Suprapubic skin (tissue), 3 donors: ENCODE data around the gene NR2F1-AS1.

Experiments
- POLR2A ChIP-seq, 2 donors: fragments of 450-650 bp; IDR thresholded peaks; one replicate each; pipeline ENCODE4 v1.6.1; 2017; ENCODE audit warnings: antibody characterized with exemption in 2 of 2, mild to moderate bottlenecking in 2 of 2, moderate library complexity in 2 of 2
- TF ChIP-seq, protein P1 (sequence below), 2 donors: fragments of 200-600 bp in 1 of 2; fragments of 450-650 bp in 1 of 2; sonication (generic) in 1 of 2; IDR thresholded peaks; one replicate each; pipeline ENCODE4 v1.5.1; 2016 to 2019; ENCODE audit warnings: antibody characterized with exemption in 2 of 2, mild to moderate bottlenecking in 1 of 2, moderate library complexity in 1 of 2

DNA sequence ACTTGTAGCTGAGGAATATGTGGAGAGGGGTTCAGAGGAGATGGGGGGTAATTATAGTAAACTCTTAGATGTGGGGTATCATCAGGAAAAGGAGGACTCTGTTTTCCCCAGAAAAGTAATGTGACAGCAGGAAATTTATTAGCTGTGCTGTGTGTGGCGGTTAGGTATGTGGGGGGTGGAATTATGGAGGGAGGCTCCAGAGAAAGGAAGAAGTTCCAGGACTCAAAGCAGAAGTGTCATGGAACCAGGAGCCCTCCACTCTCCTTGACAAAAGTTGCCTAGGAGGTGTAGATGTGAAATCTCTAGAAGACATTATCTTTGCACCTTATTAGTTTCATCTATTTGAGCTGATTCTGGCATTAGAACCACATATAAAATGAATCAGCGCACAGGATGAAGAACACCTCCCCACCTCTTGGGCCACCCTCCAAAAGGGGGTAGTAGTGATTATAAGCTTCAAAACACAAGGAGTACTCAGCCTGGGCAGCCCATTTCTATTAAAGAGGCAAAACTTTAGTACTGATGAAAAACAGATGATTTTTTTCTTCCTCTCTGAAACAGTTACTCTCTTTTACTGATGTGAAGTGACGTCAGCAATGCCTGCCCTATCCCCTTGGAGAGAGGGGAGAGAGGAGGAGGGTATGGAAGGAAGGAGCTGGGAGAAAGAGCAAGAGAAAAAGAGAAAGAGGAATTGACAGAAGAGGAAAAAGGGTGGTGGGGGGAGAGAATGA, 20.2 kb upstream of the NR2F1-AS1 start:
- TF ChIP-seq, protein P1, sequence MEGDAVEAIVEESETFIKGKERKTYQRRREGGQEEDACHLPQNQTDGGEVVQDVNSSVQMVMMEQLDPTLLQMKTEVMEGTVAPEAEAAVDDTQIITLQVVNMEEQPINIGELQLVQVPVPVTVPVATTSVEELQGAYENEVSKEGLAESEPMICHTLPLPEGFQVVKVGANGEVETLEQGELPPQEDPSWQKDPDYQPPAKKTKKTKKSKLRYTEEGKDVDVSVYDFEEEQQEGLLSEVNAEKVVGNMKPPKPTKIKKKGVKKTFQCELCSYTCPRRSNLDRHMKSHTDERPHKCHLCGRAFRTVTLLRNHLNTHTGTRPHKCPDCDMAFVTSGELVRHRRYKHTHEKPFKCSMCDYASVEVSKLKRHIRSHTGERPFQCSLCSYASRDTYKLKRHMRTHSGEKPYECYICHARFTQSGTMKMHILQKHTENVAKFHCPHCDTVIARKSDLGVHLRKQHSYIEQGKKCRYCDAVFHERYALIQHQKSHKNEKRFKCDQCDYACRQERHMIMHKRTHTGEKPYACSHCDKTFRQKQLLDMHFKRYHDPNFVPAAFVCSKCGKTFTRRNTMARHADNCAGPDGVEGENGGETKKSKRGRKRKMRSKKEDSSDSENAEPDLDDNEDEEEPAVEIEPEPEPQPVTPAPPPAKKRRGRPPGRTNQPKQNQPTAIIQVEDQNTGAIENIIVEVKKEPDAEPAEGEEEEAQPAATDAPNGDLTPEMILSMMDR (IDR thresholded peaks at IDR 0.05), result no peak
- no peak for TF ChIP-seq POLR2A (IDR thresholded peaks at IDR 0.05)
